ENCODE data around the gene F10. TPM values are rescaled to one million over a fixed set of nuclear protein-coding genes. Genes with fewer than 3 reads are reported as not detected.

F10 gene
- total RNA-seq, 1 experiment from 2014 or later: not detected

DNA sequence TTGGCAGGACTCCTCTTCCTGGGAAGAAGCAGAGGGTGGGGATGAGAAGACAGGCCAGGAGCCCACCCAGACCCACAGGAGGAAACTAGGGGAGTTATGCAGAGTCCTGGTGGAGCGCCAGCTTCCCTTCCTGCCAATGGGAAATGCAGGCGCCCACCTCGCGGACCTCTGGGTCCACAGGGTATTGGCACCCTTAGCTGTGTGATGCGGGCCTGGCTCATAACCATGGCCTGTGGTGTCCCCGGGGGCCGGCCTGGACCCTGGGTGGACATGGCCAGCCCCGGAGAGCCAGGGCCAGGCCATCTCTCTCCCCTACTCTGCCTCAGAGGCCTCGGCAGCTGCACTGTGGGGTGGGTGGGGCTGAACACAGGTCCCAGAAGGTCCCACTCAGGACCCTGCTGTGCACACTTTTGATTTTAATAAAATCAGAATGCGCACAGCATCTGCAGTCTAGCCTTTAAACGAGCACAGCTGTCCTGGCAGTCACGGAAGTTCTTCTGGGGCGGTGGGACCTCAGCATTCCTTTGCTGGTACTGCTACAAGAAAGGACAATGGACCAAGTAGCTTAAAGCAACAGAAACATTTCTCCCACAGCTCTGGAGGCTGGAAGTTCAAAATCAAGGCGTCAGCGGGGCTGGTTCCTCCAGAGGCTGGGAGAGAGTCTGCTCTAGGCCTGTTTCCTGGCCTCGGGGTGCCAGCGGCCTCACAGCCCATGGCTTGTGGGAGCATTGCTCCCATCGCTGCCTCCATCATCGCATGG is 1.8 kb downstream of the F10 start:
- Histone ChIP-seq H3K4me3 (ENCODE audit: low read depth, low read length, poor library complexity, severe bottlenecking) (no peak overlapping the region), H3K9me3 (ENCODE audit: low read depth, low read length, poor library complexity, severe bottlenecking) (no peaks in the 10 kb centered on the region), H3K27ac (ENCODE audit: low read depth, low read length, poor library complexity, severe bottlenecking) (no peak overlapping the region), H3K27me3 (replicated peaks; ENCODE audit: insufficient read depth, low read depth, low read length, poor library complexity) (no peaks in the 10 kb centered on the region), H3K36me3 (ENCODE audit: insufficient read depth, low read length, poor library complexity, severe bottlenecking) (no peaks in the 10 kb centered on the region), H3K4me1 (ENCODE audit: insufficient read depth, low read length, poor library complexity, severe bottlenecking) (no peaks in the 10 kb centered on the region)
- POLR2A ChIA-PET (ENCODE audit: low non-redundant PET): no interaction called here
- DNase-seq (ENCODE audit: low spot score): no peak
- CTCF ChIA-PET: no interaction called here
- intact Hi-C loops (cut with micrococcal nuclease; ENCODE audit: unreplicated experiment): no loop called here
- BruUV-seq (replicated peaks): no TSS peak
- TF ChIP-seq, protein P1, sequence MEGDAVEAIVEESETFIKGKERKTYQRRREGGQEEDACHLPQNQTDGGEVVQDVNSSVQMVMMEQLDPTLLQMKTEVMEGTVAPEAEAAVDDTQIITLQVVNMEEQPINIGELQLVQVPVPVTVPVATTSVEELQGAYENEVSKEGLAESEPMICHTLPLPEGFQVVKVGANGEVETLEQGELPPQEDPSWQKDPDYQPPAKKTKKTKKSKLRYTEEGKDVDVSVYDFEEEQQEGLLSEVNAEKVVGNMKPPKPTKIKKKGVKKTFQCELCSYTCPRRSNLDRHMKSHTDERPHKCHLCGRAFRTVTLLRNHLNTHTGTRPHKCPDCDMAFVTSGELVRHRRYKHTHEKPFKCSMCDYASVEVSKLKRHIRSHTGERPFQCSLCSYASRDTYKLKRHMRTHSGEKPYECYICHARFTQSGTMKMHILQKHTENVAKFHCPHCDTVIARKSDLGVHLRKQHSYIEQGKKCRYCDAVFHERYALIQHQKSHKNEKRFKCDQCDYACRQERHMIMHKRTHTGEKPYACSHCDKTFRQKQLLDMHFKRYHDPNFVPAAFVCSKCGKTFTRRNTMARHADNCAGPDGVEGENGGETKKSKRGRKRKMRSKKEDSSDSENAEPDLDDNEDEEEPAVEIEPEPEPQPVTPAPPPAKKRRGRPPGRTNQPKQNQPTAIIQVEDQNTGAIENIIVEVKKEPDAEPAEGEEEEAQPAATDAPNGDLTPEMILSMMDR (conservative IDR thresholded peaks at IDR 0.05; ENCODE audit: low read depth, low read length): no peak
- TF ChIP-seq EZH2 (IDR thresholded peaks at IDR 0.05; ENCODE audit: borderline replicate concordance, low read depth, low read length, poor library complexity, severe bottlenecking): no peak

DNA sequence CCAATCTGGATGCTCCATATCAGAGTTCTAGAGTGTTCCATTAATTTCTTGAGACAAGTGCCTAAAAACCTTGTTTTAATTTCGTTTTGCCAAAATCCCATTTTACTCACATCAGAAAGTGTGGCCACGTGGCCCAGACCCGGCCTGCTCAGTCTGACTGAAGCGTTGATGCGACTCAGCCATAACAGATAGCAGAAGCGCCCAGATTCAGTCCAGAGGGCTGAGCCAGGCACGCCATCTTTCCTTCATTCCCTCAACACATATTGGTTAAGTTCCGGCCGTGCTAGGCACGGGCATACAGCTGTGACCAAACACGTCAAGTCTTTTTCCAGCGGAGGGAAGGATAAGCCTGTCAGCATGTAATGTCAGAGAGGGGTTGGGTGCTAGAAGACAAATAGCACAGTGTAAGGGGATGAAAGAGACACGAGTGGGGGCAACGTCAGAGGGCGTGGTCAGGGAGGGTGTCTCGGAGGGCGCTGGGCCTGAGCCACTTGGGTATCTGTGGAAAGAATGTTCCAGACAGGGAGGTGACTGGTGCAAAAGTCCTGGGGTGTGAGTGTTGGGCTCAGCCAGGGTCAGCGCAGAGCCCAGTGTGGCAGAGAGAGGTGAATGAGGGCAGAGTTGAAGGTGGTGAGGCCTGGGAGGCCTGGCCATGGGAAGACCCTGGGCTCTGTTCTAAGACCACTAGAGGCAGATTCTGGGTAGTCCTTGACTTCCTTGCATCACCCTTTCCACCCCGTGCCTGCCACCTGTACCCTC is 3.1 kb downstream of the F10 start:
- Histone ChIP-seq H3K27me3 (replicated peaks; ENCODE audit: insufficient read depth, low read depth, low read length, poor library complexity) (peaks cover under 1% of the 10 kb centered on the region), H3K4me3 (ENCODE audit: low read depth, low read length, poor library complexity, severe bottlenecking) (no peak overlapping the region), H3K9me3 (ENCODE audit: low read depth, low read length, poor library complexity, severe bottlenecking) (no peaks in the 10 kb centered on the region), H3K36me3 (ENCODE audit: insufficient read depth, low read length, poor library complexity, severe bottlenecking) (no peaks in the 10 kb centered on the region), H3K27ac (ENCODE audit: low read depth, low read length, poor library complexity, severe bottlenecking) (no peak overlapping the region), H3K4me1 (ENCODE audit: insufficient read depth, low read length, poor library complexity, severe bottlenecking) (no peaks in the 10 kb centered on the region)
- CTCF ChIA-PET: no interaction called here
- no peak for DNase-seq (ENCODE audit: low spot score)
- intact Hi-C loops (cut with micrococcal nuclease; ENCODE audit: unreplicated experiment): no loop called here
- TF ChIP-seq, protein P1 (conservative IDR thresholded peaks at IDR 0.05; ENCODE audit: low read depth, low read length): no peak
- no peak for TF ChIP-seq EZH2 (IDR thresholded peaks at IDR 0.05; ENCODE audit: borderline replicate concordance, low read depth, low read length, poor library complexity, severe bottlenecking)
- POLR2A ChIA-PET (ENCODE audit: low non-redundant PET): no interaction called here
- BruUV-seq (replicated peaks): no TSS peak

DNA sequence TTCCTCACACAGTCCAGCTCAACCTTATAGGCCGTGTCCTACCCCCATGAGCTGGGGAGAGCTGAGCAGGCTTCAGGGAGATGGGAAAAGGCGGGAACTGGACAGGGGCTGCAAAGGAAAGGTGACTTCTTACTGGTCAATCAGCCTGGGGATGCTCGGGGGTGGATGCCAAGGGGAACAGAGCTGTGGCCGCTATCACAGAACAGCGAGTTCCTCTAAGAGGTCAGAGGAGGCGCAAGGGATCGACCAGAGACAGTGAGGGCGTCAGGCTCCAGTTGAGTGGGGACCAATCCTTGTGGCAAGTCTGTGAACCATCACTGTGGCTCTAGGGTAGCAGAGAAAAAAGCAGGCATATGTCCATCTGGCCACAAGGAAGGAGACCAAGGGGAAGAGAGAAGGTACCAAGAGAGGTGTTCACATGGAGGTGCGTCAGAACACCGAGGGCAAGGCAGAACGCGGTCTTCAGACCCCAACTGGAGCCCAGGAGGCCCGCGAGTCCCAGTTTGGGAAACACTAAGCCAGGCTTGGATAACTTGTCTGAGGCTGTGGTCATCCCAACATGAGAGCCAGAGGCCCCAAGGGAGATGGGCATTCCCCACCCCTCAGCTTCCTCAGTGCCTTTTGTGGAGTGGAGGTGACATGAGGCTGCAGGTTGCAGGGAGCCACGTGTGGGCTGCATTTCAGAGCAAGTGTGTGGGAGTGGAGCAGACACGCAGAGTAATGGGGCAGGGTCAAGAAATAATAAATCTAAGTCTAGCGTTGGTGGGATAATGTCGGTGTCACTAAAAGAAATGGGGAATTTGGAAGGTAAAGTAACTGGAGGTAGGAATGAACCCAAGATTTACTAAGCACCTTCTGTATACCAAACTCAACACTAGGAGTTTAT is 3.9 kb downstream of the F10 start:
- no peaks in the 10 kb centered on the region for H3K4me1 ChIP-seq (ENCODE audit: insufficient read depth, low read length, poor library complexity, severe bottlenecking)
- no peaks in the 10 kb centered on the region for H3K36me3 ChIP-seq (ENCODE audit: insufficient read depth, low read length, poor library complexity, severe bottlenecking)
- TF ChIP-seq EZH2 (IDR thresholded peaks at IDR 0.05; ENCODE audit: borderline replicate concordance, low read depth, low read length, poor library complexity, severe bottlenecking): no peak
- TF ChIP-seq, protein P1 (conservative IDR thresholded peaks at IDR 0.05; ENCODE audit: low read depth, low read length): no peak
- BruUV-seq (replicated peaks): no TSS peak
- no peak overlapping the region for H3K4me3 ChIP-seq (ENCODE audit: low read depth, low read length, poor library complexity, severe bottlenecking)
- DNase-seq (ENCODE audit: low spot score): no peak
- H3K27me3 ChIP-seq (replicated peaks; ENCODE audit: insufficient read depth, low read depth, low read length, poor library complexity): peaks cover 9% of the 10 kb centered on the region
- no peaks in the 10 kb centered on the region for H3K9me3 ChIP-seq (ENCODE audit: low read depth, low read length, poor library complexity, severe bottlenecking)
- H3K27ac ChIP-seq (ENCODE audit: low read depth, low read length, poor library complexity, severe bottlenecking): no peak overlapping the region
- ChIA-PET CTCF (no interaction called here), POLR2A (ENCODE audit: low non-redundant PET) (no interaction called here)
- intact Hi-C loops (cut with micrococcal nuclease; ENCODE audit: unreplicated experiment): no loop called here

Measured in A673 (cell line).